Pancreas (tissue), 10 donors: Measurements from ENCODE around the gene ASTN2. TPM values are rescaled to one million over a fixed set of nuclear protein-coding genes. Genes with fewer than 3 reads are reported as not detected.

ENCODE experiments used
- ATAC-seq, 4 donors: fragments of 200-7000 bp; cut with Tn5 transposase; one replicate each; pipeline versions ENCODE4 v1.8.0 to v1.9.1; 2020; ENCODE audit warnings: mild to moderate bottlenecking in 4 of 4, moderate library complexity in 4 of 4
- DNase-seq, 6 donors: peaks; one replicate each; pipeline ENCODE4 v3.0.0-alpha.2; 2020
- FAIRE-seq: peaks from 2 replicates; lab custom pipeline; 2012; peaks lifted over from hg19 to GRCh38; lab: Jason Lieb, UNC
- H3K27ac ChIP-seq, 4 donors: fragments of 200-600 bp; sonication (generic); 1 replicate in 3 of 4; 2 replicates in 1 of 4; pipeline versions ENCODE4 v1.5.0 to v1.8.0; 2020
- H3K27me3 ChIP-seq, 4 donors: fragments of 200-600 bp; one replicate each; pipeline ENCODE4 v1.8.0; 2021
- H3K36me3 ChIP-seq, 3 donors: fragments of 200-600 bp; sonication (generic) in 1 of 3; one replicate each; pipeline versions ENCODE4 v1.5.0 to v1.8.0; 2020 to 2021
- H3K4me1 ChIP-seq, 3 donors: fragments of 200-600 bp; one replicate each; pipeline ENCODE4 v1.8.0; 2021
- H3K4me3 ChIP-seq, 4 donors: fragments of 200-600 bp; sonication (generic) in 2 of 4; one replicate each; pipeline versions ENCODE4 v1.5.0 to v1.8.0; 2020 to 2021
- H3K9me3 ChIP-seq, 4 donors: fragments of 200-600 bp; one replicate each; pipeline ENCODE4 v1.8.0; 2021
- WGBS, 2 donors: extraction: QIAGEN DNeasy Blood & Tissue Kit; methylation state at CpG; one replicate each; pipeline ENCODE4 v1.1.7; 2013; 5-methylcytosine and 5-hydroxymethylcytosine counted together
- intact Hi-C, 3 donors: fragments of 100-400 bp; cut with DNase I; formaldehyde crosslinking; loops; one replicate each; pipeline versions ENCODE4 v1.11.1 to v1.14.2; 2022
- polyA plus RNA-seq, 2 donors: library from polyadenylated mRNA; stranded (reverse); fragments of 200-250 nt; gene quantifications; one replicate each; pipeline ENCODE4 v1.2.3, GENCODE V29; 2013
- total RNA-seq, 6 donors: library from RNA; stranded (reverse); fragmentation: NEBNext Ultra II Directional in 4 of 6; extraction: Animal tissue kit (Norgen Biotek cat#: 25700) in 4 of 6; gene quantifications; one replicate each; pipeline versions ENCODE4 v1.2.1 to v1.2.4, GENCODE V29; 2021 to 2023
- TF ChIP-seq, protein P1 (sequence below), 4 donors: fragments of 200-600 bp; sonication (generic) in 3 of 4; IDR thresholded peaks; one replicate each; pipeline versions ENCODE4 v1.5.0 to v1.8.0; 2021; ENCODE audit warnings: antibody characterized with exemption in 4 of 4
- donor health status: healthy with polysubstance abuse.
- donor health status: DM: no; HTN: no; CAD: no; lungs with moderate emphysema.
- donor health status: DM: no; HTN: no; CAD: no.
- donor health status: control.
- donor health status: control.
- donor health status: Bipolar disorder and iron deficiency.
- donor health status: DM: yes; HTN: yes; CAD: no.
- donor health status: DM: no; HTN: no; CAD: no.
- donor health status: DM: no; HTN: no; CAD: no.
- donor health status: DM: yes; HTN: yes; CAD: no.

Gene ASTN2
- total and polyA plus RNA-seq, 8 donors = 1.3 to 11.9 (median 6.7) TPM

DNA sequence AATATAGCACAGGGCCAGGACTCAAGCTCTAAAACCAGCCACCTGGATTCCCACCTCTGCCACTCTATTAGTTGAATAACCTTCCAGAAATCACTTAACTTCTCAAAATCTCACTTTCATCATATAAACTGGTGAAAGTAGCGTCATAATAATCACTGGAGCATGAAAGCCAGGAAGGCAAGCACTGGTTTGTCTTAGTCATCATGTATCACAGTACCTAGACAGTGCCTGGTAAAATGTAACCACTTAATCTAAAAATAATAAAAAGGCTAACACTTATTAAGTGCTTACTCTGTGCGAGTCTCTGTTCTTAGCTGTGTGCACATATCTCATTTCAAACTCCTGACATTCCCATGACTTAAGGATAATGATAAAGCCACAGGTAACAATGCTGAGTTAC is 109.4 kb downstream of the ASTN2 start:
- Histone ChIP-seq H3K4me1 (no peaks in the 10 kb centered on the region), H3K9me3 (no peaks in the 10 kb centered on the region), H3K27me3 (no peaks in the 10 kb centered on the region), H3K4me3 (no peak overlapping the region), H3K27ac (no peak overlapping the region), H3K36me3 (no peaks in the 10 kb centered on the region)
- TF ChIP-seq, protein P1, sequence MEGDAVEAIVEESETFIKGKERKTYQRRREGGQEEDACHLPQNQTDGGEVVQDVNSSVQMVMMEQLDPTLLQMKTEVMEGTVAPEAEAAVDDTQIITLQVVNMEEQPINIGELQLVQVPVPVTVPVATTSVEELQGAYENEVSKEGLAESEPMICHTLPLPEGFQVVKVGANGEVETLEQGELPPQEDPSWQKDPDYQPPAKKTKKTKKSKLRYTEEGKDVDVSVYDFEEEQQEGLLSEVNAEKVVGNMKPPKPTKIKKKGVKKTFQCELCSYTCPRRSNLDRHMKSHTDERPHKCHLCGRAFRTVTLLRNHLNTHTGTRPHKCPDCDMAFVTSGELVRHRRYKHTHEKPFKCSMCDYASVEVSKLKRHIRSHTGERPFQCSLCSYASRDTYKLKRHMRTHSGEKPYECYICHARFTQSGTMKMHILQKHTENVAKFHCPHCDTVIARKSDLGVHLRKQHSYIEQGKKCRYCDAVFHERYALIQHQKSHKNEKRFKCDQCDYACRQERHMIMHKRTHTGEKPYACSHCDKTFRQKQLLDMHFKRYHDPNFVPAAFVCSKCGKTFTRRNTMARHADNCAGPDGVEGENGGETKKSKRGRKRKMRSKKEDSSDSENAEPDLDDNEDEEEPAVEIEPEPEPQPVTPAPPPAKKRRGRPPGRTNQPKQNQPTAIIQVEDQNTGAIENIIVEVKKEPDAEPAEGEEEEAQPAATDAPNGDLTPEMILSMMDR (IDR thresholded peaks at IDR 0.05) = no peak
- ATAC-seq = no peak
- intact Hi-C loops = no loop called here
- DNase-seq = no peak
- FAIRE-seq = no peak
- 58 to 63% methylated on average over 2 of the region's 2 CpGs for WGBS, 2 donors

DNA sequence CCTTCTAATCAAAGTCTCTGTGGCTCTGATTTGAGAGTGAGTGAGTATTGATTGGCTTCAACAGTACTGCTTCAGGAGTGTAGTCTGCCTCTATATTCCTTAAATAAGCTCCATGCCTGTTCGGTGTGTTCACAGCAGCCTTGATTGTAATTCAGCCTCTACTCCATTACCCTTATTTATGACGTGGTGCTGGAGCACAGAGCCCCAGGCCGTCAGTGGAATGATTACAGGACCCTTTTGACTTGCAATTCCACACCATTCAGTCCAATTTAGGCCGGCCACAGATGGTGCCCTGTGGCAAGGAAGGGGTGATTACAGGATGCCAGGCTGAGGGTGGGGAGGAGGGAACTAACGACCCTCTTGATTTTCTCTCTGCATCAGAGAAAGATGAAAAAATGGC is 110.3 kb downstream of the ASTN2 start:
- ATAC-seq (no peak), FAIRE-seq (no peak), DNase-seq (no peak)
- Histone ChIP-seq H3K36me3 (no peaks in the 10 kb centered on the region), H3K27ac (no peak overlapping the region), H3K4me1 (no peaks in the 10 kb centered on the region), H3K27me3 (no peaks in the 10 kb centered on the region), H3K4me3 (no peak overlapping the region), H3K9me3 (no peaks in the 10 kb centered on the region)
- TF ChIP-seq, protein P1 (IDR thresholded peaks at IDR 0.05) = no peak
- 68 to 70% methylated on average over 5 of the region's 5 CpGs for WGBS, 2 donors
- intact Hi-C loops = no loop called here

DNA sequence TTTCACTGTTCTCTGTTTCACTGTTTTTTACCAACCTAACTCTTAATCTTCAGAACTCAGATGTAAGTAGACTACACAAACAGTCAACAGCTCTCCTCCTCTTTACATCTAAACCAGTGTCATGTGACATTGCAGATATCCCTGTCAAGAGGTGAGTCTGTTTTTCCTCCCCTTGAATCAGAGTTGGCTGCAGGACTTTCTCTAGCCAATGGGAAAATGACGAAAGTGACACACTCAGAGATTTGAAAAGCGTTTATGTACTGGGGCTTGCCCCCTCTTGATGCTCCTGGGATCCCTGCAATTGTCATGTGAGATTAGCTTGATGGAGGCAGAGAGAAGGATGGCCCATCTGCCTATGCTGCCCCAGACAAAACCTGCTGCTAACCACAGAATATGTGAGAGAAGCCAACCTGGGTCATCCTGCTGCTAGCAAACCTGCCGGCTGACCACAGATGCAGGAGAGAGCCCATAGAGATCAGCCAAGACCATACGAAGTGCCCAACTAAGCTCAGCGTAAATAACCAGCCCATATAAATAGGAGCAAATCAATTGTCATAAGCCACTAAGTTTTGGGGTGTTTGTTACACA is 111.1 kb downstream of the ASTN2 start:
- FAIRE-seq = no peak
- WGBS, 2 donors = 86 to 91% methylated on average over 5 of the region's 5 CpGs

DNA sequence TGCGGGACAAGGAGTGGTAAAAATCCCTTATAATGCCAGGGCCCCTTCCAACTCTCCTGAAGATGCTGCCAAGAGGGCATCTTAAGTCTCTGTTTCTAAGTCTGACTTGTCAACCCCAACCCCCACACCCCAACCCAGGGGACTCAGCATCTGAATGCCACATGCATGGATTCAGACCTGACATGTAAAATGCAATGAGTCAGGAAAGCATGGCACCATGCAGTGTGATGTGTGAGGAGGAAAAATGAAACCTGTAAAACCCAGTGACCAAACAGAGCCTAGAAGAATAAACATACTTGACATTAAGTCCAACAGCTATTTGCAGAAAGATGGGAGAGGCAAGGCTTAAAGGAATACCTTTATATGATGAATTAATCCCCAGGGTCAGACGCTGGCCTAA is 112.4 kb downstream of the ASTN2 start:
- intact Hi-C loops = no loop called here
- no peaks in the 10 kb centered on the region for H3K4me1 ChIP-seq
- DNase-seq (no peak), FAIRE-seq (no peak), ATAC-seq (no peak)
- no peaks in the 10 kb centered on the region for H3K36me3 ChIP-seq
- H3K9me3 ChIP-seq = no peaks in the 10 kb centered on the region
- WGBS, 2 donors = 89 to 93% methylated on average over 2 of the region's 2 CpGs
- no peak overlapping the region for H3K4me3 ChIP-seq
- H3K27me3 ChIP-seq = no peaks in the 10 kb centered on the region
- H3K27ac ChIP-seq = no peak overlapping the region
- TF ChIP-seq, protein P1 (IDR thresholded peaks at IDR 0.05) = no peak

More for the DNA sequence above, 111.1 kb downstream of the ASTN2 start:
- H3K4me3 ChIP-seq = no peak overlapping the region
- TF ChIP-seq, protein P1 (IDR thresholded peaks at IDR 0.05) = no peak
- no peaks in the 10 kb centered on the region for H3K36me3 ChIP-seq
- no peaks in the 10 kb centered on the region for H3K27me3 ChIP-seq
- no peak for DNase-seq
- H3K4me1 ChIP-seq = no peaks in the 10 kb centered on the region
- H3K27ac ChIP-seq = no peak overlapping the region
- H3K9me3 ChIP-seq = no peaks in the 10 kb centered on the region
- no peak for ATAC-seq
- intact Hi-C loops = no loop called here

DNA sequence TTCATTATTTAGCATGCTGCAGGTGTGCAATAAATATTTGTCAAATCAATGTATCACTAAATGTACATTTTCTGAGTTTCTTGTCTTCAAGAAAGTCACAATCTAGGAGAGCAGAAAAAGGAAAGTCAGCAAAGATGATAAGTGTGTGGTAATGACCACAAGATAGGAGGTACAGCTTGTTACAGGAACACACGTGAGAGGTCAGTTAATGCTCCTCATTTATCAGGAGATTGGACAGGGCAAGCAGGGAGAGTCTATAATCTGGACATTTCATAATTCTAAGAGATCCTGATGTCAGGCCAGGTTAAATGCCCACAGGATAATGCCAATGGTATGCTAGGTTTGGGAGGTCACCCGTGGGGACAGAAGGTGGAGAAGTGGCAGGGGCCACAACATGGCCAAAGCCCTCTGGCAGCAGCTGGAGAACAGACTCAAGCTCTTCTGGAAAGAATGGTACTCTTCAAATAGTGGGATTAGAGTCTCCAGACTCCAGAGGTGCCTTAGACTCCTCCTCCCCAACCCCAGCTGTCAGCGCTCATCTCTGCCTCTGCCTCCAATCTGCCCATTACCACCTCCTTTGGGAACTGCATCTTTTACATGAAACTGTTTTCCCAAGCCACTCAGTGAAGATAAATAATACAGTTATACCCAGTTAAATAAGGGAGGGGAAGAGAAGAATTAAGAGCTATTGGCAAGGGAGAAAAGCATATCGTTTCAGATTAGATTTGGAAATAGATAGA is 114.3 kb downstream of the ASTN2 start:
- Histone ChIP-seq H3K36me3 (no peaks in the 10 kb centered on the region), H3K9me3 (no peaks in the 10 kb centered on the region), H3K4me3 (no peak overlapping the region), H3K27ac (no peak overlapping the region), H3K4me1 (no peaks in the 10 kb centered on the region), H3K27me3 (no peaks in the 10 kb centered on the region)
- DNase-seq (no peak), ATAC-seq (no peak), FAIRE-seq (no peak)
- TF ChIP-seq, protein P1 (IDR thresholded peaks at IDR 0.05) = no peak
- 62 to 67% methylated on average over 4 of the region's 4 CpGs for WGBS, 2 donors
- intact Hi-C loops = no loop called here
